Ectodermal cell (in vitro differentiated cells): ENCODE results near the gene ESPN.

Source experiments
- H3K27ac ChIP-seq: 2 replicates; pipeline ENCODE4 v1.7.0; 2013; ENCODE audit warnings: mild to moderate bottlenecking, low read depth, low read length; ENCODE audit not compliant: insufficient read depth, poor library complexity, severe bottlenecking
- H3K27me3 ChIP-seq: 2 replicates; pipeline ENCODE4 v1.7.0; 2013; ENCODE audit warnings: mild to moderate bottlenecking, low read length; ENCODE audit not compliant: insufficient read depth, control insufficient read depth, poor library complexity, severe bottlenecking
- H3K36me3 ChIP-seq: one replicate; pipeline ENCODE4 v1.7.0; 2013; ENCODE audit warnings: low read length; ENCODE audit not compliant: control insufficient read depth, insufficient read depth
- H3K4me1 ChIP-seq: one replicate; pipeline ENCODE4 v1.7.0; 2013; ENCODE audit warnings: low read length; ENCODE audit not compliant: control insufficient read depth, insufficient read depth
- H3K4me3 ChIP-seq: 2 replicates; pipeline ENCODE4 v1.7.0; 2013; ENCODE audit warnings: low read depth, low read length, control low read depth; ENCODE audit not compliant: insufficient read depth
- H3K9me3 ChIP-seq: 2 replicates; pipeline ENCODE4 v1.7.0; 2013; ENCODE audit warnings: mild to moderate bottlenecking, low read length, moderate library complexity; ENCODE audit not compliant: control insufficient read depth
- WGBS, 2 experiments: methylation state at CpG; one replicate each; pipeline ENCODE4 v1.1.7; 2013; ENCODE audit warnings: missing lambda C conversion rate in 2 of 2; 5-methylcytosine and 5-hydroxymethylcytosine counted together

Gene ESPN

GRCh38 chr1:6419397-6419803 lies 5.2 kb upstream of the ESPN start:
- peaks cover 100% of the 10 kb centered on the region for H3K27me3 ChIP-seq
- H3K9me3 ChIP-seq: no peaks in the 10 kb centered on the region
- peaks cover 16% of the 10 kb centered on the region for H3K4me1 ChIP-seq
- H3K27ac ChIP-seq: no peak overlapping the region
- H3K36me3 ChIP-seq: no peaks in the 10 kb centered on the region
- 3 to 4% methylated on average over 48 of the region's 48 CpGs for WGBS, 2 experiments
- H3K4me3 ChIP-seq: peak overlapping the region; percentile 27

- Histone ChIP-seq H3K9me3 (no peaks in the 10 kb centered on the region), H3K4me1 (peaks cover 16% of the 10 kb centered on the region), H3K36me3 (no peaks in the 10 kb centered on the region), H3K27me3 (peaks cover 100% of the 10 kb centered on the region), H3K27ac (no peak within 1 kb of the TSS), H3K4me3 (peak within 1 kb of the TSS; percentile 27)
- WGBS, 2 experiments: 1% methylated on average over 62 of the region's 62 CpGs
Measured at GRCh38 chr1:6419804-6420453, 4.6 kb upstream of the ESPN start, which contains the start of gene HES2. Gene HES2, minus strand, starts transcription at chr1:6419919. Its CDS starts 99 bp downstream, at chr1:6419820.

- Histone ChIP-seq H3K4me3 (no peak overlapping the region), H3K27ac (no peak overlapping the region)
Measured at GRCh38 chr1:6420454-6421042, 4.0 kb upstream of the ESPN start.

GRCh38 chr1:6421266-6421665 lies 3.3 kb upstream of the ESPN start:
- H3K4me1 ChIP-seq: peaks cover 16% of the 10 kb centered on the region
- H3K4me3 ChIP-seq: no peak overlapping the region
- WGBS, 2 experiments: 55 to 57% methylated on average over 4 of the region's 4 CpGs
- no peak overlapping the region for H3K27ac ChIP-seq
- peaks cover 100% of the 10 kb centered on the region for H3K27me3 ChIP-seq
- H3K36me3 ChIP-seq: no peaks in the 10 kb centered on the region
- no peaks in the 10 kb centered on the region for H3K9me3 ChIP-seq

More at GRCh38 chr1:6420454-6421042, 4.0 kb upstream of the ESPN start:
- Histone ChIP-seq H3K36me3 (no peaks in the 10 kb centered on the region), H3K27me3 (peaks cover 100% of the 10 kb centered on the region), H3K9me3 (no peaks in the 10 kb centered on the region), H3K4me1 (peaks cover 16% of the 10 kb centered on the region)
- WGBS, 2 experiments: 12% methylated on average over 44 of the region's 44 CpGs

GRCh38 chr1:6423321-6423999 lies 1.1 kb upstream of the ESPN start:
- H3K4me3 ChIP-seq: no peak overlapping the region
- no peaks in the 10 kb centered on the region for H3K36me3 ChIP-seq
- H3K27me3 ChIP-seq: peaks cover 91% of the 10 kb centered on the region
- H3K9me3 ChIP-seq: no peaks in the 10 kb centered on the region
- 17 to 18% methylated on average over 24 of the region's 24 CpGs for WGBS, 2 experiments
- H3K4me1 ChIP-seq: peaks cover 26% of the 10 kb centered on the region
- H3K27ac ChIP-seq: no peak overlapping the region

- Histone ChIP-seq H3K4me3 (no peak overlapping the region), H3K27ac (no peak overlapping the region), H3K27me3 (peaks cover 85% of the 10 kb centered on the region), H3K4me1 (peaks cover 24% of the 10 kb centered on the region), H3K36me3 (no peaks in the 10 kb centered on the region), H3K9me3 (no peaks in the 10 kb centered on the region)
- 10 to 13% methylated on average over 35 of the region's 35 CpGs for WGBS, 2 experiments
Measured at GRCh38 chr1:6424000-6424565, 493 bp upstream of the ESPN start.

GRCh38 chr1:6425658-6426057 lies 1.1 kb downstream of the ESPN start:
- no peaks in the 10 kb centered on the region for H3K36me3 ChIP-seq
- peaks cover 69% of the 10 kb centered on the region for H3K27me3 ChIP-seq
- WGBS, 2 experiments: 88% methylated on average over 6 of the region's 6 CpGs

GRCh38 chr1:6426277-6426971 lies 1.8 kb downstream of the ESPN start:
- H3K4me1 ChIP-seq: peaks cover 24% of the 10 kb centered on the region
- no peaks in the 10 kb centered on the region for H3K9me3 ChIP-seq
- H3K27ac ChIP-seq: no peak overlapping the region
- H3K27me3 ChIP-seq: peaks cover 62% of the 10 kb centered on the region
- WGBS, 2 experiments: 92 to 94% methylated on average over 9 of the region's 9 CpGs
- H3K36me3 ChIP-seq: no peaks in the 10 kb centered on the region
- no peak overlapping the region for H3K4me3 ChIP-seq

More at GRCh38 chr1:6425658-6426057, 1.1 kb downstream of the ESPN start:
- H3K27ac ChIP-seq: no peak overlapping the region
- peaks cover 24% of the 10 kb centered on the region for H3K4me1 ChIP-seq
- H3K9me3 ChIP-seq: no peaks in the 10 kb centered on the region
- no peak overlapping the region for H3K4me3 ChIP-seq

GRCh38 chr1:6426972-6427350 lies 2.4 kb downstream of the ESPN start:
- no peaks in the 10 kb centered on the region for H3K36me3 ChIP-seq
- WGBS, 2 experiments: 92 to 93% methylated on average over 10 of the region's 10 CpGs
- no peaks in the 10 kb centered on the region for H3K9me3 ChIP-seq
- no peak overlapping the region for H3K27ac ChIP-seq
- H3K4me1 ChIP-seq: peaks cover 24% of the 10 kb centered on the region
- peaks cover 56% of the 10 kb centered on the region for H3K27me3 ChIP-seq
- no peak overlapping the region for H3K4me3 ChIP-seq
